GM18861 (cell line): ENCODE results near the gene APOL2.
"Not testable (repeated sequence)": the region's sequence is repeated elsewhere in the genome, so short reads cannot be mapped to it uniquely, and the experiment has no call there.

ENCODE experiments used
- ATAC-seq: cut with Tn5 transposase; IDR thresholded peaks from one replicate; pipeline ENCODE4 v1.9.1; 2021; ENCODE audit not compliant: unreplicated experiment

The APOL2 gene

DNA sequence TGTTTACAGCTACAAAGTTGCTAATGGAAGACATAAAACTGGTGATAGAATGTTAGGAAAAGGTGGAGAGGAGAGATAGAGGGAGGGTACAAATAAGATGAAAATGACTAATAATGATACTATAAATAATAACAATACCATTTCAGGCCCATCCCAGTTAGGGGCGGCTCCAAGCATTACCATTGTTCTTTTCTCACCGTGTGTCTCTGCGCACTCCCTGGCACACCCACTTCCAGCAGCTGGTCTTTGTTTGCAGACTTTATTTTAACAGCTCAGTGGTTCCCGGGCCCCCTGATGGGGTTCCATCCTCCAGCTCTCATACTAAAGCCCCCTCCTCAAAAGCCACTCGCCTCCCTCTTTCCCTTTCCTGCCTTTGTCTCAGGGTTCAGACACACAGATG, 38.3 kb downstream of the APOL2 start:
- ATAC-seq = not testable (repeated sequence)

DNA sequence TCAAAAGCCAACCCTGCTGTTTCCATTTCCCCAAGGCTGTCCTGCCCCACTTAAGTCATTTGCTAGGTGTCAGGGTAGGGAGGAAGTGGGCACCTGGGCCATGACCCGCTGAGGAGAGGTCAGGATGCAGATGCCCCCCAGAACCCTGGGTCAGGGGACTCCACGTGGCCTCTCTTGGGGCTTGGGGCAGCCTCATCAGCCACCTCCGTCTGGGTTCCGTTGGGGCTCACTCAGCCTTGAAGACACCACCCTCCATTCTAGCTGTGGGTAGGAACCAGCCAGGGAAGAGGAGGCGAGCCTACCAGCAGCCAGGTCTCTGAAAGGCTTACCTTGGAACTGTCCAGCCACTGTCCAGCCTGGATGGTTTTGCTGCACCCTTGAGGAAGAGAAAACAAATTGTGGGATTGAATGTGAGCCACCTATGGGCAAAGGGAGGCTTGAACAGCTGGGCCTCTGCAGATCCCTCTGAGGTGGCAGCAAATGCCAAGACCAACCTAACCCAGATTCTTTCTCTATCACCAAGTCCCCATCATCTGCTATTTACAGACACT, 40.3 kb downstream of the APOL2 start:
- ATAC-seq = no peak

DNA sequence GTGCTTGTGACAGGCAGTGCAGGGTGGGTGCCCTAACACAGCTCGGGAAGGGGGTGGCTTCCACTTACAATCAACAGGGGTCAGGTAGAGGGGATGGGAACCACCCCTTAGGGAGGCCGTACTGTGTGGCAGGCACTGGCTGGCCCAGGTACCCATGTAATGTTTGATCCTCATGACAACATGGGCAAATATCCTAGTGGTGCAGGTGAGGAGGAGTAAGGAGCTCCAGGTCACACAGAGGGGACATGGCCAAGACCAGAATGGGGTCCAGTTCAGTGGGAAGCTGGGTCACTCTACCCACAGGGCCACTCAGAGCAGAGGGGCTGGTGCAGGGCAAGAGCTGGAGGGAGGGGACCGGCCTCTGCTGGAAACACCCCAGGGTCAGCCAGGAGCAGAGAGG, 40.8 kb downstream of the APOL2 start:
- ATAC-seq = no peak

DNA sequence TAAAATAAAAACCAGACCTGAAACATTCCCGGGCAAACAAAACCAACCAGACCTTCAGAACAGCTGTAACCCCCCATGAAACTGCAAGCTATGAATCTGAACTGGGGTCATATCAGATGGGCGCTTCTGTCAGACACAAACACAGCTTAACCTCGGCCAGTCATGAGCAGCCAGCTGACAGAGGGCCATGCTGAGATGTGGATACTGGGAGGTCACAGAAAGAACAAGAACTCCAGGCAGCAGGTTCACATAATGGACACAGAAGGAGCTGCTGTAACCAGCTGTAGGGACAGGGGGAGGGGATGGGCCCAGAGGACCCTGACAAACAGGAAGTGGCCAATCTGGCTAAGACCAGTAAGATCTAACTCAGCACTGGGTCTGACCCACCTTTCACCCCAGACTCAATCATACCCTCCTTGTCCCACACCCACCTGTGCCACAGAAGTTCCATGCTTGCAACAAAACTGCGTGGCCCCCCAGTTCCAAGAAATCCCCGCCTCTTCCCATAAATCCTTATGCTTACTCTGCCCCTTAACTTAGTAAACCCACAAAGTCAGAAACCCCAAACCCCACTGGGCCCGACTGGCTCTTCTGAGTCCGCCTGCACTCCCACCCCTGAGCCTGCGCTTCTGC, 41.7 kb downstream of the APOL2 start:
- no peak for ATAC-seq

DNA sequence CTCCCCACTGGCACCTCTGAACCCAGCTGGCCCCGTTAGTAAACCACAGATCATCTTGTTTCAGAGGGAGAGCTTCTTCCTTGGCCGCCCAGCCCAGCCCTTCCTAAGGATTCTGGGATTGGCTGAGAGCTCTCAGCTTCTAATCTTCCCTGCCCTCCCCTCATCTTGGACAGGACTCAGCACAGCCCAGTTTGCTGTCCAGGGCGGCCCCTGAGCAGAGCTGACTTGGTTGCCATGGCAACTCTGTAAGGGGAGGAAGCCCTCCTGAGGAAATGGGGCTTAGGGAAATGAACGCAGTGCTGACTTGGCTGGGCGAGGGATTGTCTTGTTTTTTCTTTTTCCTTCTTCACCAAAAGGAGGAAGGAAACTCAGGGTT, 42.3 kb downstream of the APOL2 start:
- ATAC-seq = no peak

DNA sequence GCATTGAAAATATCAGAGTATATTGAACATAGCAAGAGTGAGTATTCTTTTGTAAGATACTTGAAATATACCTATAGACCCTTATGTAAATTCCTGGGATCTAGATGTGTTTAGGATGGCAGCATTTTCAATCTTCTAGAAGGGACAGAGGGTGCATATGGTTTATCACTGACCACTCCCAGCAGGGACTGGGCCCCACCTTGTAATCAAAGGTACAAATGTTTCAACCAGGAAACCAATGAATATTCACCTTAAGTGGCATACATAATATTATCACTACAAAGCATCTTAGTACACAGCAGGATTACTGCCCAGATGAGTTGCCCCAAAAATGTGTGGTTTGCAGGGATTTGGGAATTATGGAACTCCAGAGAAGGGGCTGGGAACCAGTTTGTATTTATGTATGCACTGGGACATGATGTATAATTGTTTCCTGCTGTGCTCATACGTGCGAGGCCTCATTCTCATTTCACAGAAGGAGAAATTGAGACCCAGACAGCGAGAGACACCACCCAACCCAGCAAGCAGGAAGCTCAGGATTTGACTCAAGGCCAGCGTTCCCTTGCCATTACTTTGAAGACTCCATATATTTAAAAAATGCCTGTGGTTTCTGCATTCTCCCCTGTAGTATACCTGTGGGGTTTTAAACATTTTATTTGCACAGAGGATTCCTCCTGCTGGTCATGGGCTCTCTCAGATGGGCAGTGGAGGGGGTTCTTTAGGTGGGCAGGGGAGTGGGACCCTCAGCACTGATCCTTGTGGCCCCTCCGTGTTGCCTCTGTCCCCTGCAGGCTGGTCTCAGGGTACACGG, 42.9 kb downstream of the APOL2 start:
- ATAC-seq = no peak

DNA sequence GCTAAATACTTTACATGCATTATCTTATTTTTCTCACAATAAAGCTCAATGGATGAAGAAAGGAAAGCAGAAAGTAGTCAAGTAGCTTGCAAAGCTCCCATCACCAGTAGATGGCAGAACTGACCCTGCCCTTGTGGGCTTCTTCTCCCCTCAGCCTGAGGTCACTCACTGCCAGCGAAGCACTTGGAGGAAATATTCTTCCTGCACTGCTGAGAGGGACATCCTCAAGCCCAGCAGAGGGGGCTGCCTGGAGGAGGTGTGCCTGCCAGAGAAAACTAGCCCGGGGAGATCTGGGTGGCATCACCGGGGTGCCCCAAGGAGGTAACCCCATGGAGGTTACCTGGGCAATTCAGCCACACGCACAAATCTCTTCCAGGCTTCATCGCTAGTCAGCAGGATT, 44.4 kb downstream of the APOL2 start:
- no peak for ATAC-seq

DNA sequence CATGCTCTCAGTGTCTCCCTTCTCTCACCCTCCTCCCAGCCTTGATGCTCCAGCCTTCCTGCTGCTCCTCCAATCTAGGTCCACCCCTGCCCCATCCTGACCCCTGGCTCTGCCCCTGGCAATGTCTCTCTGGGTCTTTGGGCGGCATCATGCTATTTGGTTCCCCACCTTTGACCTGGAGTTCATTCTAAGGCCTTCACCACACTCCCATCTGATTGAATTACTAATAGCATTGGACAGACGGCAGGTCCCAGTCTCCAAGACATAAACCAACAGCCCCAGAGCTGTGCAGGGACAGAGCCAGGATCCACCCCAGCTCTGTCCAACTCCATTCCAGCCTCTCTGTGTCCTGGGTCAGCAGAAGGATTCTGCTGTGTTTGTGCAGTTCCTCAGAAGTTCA, 44.9 kb downstream of the APOL2 start:
- no peak for ATAC-seq

DNA sequence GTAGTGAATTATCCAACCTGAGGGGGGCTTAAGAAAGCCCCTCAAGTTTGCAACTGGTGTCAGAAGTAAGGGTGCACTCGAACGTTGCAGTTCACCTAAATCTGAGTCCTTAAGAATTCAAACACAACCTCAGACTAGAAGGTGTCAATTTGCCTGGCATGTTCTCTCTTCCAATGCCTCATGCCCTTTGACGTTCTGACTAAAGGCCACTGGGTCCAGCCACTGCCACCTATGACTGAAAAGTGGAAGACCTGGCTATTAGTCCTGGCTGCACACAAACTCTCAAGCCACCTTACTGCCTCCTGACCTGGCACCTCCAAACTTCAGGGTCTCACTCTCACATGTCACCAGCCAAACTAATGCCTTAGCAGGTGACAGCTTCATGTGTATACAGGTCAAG, 45.8 kb downstream of the APOL2 start:
- no peak for ATAC-seq

DNA sequence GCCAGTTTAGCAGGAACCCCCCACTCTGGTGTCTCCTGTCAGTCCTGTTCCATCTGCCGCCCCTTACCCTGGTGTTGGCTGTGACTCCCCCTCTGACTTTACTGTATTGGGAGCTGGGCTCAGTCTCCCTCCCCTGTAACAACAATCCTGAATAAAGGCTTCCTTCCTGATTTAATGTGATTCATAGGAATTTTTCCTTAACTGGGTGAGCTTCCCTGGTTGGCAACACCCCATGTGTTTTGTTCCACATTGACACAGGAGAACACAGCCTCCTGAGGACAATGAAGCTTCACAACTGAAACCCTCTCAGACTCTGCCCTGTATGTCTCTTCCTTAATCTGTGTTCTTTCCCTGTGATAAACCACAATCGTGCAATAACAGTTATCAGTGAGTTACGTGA, 46.2 kb downstream of the APOL2 start:
- no peak for ATAC-seq

DNA sequence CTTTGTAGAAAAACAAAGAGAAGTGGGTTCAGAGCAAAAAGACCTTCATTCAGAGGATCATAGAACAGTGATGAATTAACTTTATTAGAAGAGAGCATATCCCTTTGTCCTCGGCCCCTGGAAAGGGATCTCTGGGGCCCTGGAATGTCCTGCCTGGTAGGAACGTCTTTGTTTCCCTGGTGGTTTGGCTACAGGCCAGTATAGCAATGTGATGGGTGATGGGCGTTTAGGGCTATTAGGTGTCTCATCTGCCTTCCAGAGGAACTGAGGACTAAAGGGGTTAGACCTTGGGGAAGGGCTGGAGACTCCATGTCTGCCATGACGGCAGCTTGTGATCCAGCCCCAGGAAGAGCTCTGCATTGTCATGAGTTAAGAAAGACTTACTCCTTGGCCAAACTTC, 46.8 kb downstream of the APOL2 start:
- ATAC-seq = no peak

DNA sequence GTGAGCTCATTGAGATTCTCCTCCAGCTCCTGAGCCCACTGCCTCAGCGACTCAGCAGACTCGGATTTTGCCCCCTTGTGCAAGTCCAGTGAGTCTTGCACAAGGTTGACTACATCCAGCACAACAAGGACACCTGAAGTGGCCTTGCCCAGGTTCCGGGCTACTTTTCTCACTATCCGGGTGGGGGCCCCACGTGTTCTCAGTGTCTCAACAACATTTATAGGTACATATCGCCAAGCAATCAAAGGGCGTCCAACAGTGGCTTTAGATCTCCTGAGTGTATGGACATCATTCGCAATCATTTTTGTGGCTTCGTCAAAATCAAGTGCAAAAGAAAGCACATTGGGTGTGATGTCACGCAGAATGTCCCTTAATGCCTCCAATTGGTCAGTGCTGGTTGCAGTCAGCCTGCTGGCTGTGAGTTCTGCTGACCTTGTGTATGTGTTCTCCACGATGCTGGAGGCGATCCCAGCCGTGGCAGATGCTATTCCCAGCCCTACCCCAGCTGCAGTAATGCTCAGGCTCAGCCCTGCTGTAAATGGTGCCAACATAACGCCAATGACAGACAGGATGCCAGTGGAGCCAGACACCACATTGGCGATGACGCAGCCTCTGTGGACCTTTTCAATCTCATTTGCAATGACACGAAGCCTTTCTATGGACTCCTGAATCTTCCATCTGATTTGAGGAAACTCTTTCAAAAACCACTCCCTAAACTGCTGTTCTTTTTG, 48.1 kb downstream of the APOL2 start:
- no peak for ATAC-seq

DNA sequence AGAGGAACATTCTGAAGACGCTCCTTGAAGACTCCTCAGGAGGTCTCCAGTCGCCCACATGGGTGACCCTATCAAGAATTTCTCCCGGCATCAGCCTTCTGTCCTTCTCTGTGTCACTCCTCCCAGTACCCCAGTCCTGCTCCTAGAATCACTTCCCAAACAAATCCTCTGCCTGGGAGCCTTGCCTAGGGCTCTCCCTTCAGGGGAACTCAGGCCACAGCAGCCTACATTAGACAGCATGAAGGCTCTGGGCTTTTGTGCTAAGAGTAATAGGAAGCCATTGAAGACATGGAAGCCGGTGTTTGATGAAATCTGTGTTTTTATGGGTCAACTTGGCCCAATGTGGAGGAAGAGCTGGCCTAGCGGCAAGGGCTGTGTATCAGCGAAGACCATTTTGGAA, 51.5 kb downstream of the APOL2 start:
- not testable (repeated sequence) for ATAC-seq

DNA sequence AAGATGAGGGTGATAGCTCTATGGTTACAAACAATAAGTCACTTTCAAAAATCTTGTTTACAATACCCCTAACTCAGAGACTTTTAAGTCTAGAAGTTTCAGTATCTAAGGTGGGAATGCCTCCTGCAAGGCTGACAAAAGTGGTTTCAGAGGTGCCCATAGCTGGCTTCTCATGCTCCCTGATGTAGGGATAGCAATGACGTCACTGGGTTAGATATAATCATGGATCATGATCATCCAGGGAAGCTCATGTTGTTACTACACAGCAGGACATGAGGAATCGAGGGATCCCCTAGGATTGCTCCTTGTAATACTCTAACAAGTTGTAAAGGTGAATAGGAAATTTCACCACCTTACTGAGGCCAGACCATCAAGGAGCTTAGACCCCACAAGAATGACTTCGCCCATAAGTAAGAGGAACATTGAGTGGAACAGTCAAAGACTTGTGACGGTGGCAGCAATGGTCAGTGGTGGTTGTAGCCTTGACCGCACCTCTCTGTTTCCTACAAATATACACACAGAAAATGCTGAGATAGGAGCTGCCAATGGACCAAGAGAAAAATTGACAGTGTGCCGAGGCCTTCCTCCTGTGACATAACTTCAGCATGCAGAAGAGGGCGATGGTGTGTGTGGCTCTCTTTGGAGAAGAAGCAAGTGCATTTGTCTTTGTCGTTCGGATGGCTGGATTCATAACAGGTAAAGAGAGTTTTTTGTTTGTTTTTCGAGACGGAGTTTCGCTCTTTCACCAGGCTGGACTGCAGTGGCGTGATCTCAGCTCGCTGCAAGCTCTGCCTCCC, 53.3 kb downstream of the APOL2 start:
- no peak for ATAC-seq

DNA sequence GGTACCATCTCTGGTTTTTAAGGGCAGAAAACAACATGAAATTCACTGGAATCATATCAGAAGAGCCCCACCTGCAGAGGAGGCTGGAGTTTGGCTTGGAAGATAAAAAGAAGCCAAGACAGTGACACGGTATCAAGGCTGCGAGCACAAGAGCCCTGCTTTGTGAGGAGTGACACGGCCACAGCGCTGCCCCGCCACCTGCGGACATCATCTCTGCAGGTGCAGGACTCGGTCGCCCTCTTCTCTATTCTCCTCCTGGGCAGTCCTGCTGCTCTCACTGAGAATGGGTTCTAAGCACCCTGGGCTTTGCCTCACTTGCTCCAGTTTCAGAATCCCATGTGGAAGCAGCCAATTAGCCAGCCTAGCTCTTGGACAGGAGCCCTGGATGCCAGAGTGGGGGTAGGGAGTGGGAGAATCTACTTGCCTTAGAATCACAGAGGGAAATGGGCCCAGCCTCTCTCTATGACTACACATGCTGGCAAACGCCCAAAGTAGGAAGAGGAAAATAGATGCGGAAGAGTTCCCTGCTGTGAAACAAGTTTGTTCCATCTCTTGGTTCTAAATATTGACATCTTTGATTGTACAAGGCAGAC, 54.8 kb downstream of the APOL2 start:
- no peak for ATAC-seq

DNA sequence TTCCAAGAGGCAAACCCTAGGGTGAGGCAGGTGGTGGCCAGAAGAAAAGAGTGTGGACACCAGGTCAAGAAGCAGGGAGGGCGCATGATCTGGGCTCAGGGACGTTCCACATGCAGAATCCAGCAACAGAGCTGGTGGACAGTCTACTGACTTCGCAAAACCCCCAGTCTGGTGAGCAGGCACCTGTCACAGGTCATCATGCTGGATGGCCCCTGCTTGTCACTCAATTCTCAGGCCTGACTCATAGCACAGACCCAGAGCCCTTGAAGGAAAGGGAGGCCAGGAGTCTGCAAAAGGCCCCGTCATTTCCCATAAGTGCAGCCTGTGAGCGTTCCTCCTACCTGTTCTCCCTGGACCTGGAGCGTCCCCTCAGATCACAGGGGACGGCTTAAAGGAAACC, 55.9 kb downstream of the APOL2 start:
- no peak for ATAC-seq

DNA sequence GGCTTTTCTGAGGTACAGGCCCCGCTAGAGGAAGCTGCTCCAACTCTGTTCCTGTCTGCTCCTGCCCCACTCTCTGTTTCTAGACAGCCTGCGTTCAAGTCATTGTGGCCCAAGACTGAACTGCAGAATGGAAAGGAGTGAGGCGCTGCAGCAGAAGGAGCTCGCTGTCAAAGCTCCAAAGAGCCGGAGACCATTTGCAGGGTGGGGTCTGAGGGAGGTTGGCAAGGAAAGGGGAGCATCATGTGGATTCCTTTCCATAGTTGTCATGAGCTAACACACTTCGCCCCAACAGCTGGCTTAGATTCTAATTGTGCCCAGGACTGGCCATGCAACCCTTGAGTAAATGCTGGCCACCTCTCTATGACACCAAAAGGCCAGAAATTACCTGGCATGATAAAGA, 56.5 kb downstream of the APOL2 start:
- ATAC-seq = no peak

DNA sequence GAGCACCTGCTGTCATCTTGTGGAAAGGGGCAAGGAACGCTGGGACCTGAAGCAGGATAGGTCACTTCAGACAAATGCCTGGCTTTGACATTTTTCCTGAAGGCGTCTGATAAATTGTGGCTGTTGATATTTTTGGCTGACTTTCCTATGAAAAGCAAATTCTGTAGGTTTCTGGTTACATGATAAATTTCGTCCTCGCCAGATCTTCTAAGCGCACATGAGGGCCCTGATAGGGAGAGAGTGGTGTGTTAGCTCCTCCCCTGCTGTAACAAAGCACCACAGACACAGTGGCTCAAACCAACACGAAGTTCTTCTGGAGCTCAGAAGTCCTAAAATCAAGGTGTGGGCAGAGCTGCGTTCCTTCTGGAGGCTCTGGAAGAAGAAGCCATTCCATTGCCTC, 57.3 kb downstream of the APOL2 start:
- ATAC-seq = no peak

DNA sequence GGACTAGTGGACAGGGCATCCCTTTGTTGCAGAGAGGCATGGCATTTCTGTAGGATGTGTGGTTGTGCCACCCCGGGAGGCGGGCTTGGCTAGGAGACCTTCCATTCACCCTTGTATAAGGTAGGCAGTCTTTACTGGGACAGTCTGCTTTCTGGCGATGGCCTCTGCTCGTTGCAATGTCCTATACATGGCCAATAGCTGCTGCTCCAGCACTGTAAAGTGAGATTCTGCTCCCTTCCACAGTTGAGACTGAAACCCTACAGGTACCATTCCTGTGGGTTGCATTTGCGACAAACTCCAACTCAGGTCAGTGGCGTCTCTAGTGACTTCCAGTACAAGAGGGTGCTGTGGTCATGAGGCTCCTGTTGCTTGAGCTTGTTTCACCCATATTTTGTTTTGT, 58.4 kb downstream of the APOL2 start:
- no peak for ATAC-seq

DNA sequence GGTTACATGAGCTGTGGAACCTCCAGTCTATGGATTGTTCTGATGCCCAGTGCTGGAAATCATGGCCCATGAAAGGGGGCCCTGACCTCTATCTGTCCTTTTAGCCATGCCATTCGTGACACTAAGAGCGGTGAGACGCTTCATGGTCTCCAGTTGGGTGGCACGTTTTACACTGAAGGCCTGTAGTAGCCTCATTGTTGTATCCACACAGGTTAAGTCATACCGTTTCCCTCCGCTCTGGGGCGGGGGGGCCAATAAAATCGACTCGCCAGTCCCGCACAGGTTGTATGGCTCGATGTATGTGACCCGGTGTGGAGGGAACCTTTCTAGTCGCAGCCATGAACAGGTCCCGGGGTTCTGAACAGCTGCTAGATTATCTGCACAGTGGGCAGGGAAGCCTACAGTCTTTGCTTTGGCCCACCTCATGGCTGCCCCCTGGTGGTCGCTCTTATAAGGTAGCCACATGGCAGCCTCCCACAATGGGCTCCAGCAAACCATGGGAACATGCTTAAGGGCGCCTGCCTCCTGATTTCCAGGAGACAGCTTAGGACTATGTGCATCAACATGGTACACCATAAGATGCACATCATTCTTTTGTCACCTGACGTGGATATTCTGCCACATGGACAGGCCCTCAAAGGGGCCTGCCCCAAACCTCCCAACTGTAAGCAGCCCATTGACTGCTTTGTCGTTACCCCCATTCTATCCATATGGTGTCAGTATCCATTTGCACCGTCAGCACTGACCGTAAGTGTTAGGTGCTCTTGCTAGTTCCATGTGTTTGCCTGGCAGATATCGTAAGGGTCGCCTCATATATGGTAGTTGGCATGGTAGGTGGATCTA, 59.1 kb downstream of the APOL2 start:
- ATAC-seq = no peak
